ENCODE measurements around the gene NCOR1.

DNA sequence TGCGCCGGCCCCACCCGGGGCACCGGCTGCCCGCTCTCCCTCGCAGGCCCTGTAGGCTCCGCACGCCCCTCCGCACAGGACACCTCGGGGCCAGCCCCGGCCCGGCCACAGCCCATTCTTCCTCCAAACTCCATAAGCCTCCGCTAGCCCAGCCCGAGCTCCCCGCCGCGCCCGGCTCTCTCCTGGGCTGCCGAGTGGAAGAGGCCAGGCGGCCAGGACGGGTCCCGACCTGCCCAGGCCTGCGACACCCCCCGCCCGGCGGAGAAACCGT lies 397 bp downstream of the NCOR1 start:
- TF ChIP-seq, protein P1, sequence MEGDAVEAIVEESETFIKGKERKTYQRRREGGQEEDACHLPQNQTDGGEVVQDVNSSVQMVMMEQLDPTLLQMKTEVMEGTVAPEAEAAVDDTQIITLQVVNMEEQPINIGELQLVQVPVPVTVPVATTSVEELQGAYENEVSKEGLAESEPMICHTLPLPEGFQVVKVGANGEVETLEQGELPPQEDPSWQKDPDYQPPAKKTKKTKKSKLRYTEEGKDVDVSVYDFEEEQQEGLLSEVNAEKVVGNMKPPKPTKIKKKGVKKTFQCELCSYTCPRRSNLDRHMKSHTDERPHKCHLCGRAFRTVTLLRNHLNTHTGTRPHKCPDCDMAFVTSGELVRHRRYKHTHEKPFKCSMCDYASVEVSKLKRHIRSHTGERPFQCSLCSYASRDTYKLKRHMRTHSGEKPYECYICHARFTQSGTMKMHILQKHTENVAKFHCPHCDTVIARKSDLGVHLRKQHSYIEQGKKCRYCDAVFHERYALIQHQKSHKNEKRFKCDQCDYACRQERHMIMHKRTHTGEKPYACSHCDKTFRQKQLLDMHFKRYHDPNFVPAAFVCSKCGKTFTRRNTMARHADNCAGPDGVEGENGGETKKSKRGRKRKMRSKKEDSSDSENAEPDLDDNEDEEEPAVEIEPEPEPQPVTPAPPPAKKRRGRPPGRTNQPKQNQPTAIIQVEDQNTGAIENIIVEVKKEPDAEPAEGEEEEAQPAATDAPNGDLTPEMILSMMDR (IDR thresholded peaks at IDR 0.05) = no peak
- TF ChIP-seq SIN3A (IDR thresholded peaks at IDR 0.05; ENCODE audit: borderline replicate concordance, low read depth, low read length) (no peak), CHD2 (IDR thresholded peaks at IDR 0.05; ENCODE audit: low read length, partially characterized antibody) (no peak), ELF1 (IDR thresholded peaks at IDR 0.05) (no peak), RAD21 (IDR thresholded peaks at IDR 0.05; ENCODE audit: low read length) (no peak)
- TF ChIP-seq, protein P2, sequence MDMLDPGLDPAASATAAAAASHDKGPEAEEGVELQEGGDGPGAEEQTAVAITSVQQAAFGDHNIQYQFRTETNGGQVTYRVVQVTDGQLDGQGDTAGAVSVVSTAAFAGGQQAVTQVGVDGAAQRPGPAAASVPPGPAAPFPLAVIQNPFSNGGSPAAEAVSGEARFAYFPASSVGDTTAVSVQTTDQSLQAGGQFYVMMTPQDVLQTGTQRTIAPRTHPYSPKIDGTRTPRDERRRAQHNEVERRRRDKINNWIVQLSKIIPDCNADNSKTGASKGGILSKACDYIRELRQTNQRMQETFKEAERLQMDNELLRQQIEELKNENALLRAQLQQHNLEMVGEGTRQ (IDR thresholded peaks at IDR 0.05; ENCODE audit: borderline replicate concordance, low read depth, low read length) = no peak
- TF ChIP-seq, protein P3, sequence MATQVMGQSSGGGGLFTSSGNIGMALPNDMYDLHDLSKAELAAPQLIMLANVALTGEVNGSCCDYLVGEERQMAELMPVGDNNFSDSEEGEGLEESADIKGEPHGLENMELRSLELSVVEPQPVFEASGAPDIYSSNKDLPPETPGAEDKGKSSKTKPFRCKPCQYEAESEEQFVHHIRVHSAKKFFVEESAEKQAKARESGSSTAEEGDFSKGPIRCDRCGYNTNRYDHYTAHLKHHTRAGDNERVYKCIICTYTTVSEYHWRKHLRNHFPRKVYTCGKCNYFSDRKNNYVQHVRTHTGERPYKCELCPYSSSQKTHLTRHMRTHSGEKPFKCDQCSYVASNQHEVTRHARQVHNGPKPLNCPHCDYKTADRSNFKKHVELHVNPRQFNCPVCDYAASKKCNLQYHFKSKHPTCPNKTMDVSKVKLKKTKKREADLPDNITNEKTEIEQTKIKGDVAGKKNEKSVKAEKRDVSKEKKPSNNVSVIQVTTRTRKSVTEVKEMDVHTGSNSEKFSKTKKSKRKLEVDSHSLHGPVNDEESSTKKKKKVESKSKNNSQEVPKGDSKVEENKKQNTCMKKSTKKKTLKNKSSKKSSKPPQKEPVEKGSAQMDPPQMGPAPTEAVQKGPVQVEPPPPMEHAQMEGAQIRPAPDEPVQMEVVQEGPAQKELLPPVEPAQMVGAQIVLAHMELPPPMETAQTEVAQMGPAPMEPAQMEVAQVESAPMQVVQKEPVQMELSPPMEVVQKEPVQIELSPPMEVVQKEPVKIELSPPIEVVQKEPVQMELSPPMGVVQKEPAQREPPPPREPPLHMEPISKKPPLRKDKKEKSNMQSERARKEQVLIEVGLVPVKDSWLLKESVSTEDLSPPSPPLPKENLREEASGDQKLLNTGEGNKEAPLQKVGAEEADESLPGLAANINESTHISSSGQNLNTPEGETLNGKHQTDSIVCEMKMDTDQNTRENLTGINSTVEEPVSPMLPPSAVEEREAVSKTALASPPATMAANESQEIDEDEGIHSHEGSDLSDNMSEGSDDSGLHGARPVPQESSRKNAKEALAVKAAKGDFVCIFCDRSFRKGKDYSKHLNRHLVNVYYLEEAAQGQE (IDR thresholded peaks at IDR 0.05; ENCODE audit: low read depth, low read length) = no peak
- TF ChIP-seq, protein P4, sequence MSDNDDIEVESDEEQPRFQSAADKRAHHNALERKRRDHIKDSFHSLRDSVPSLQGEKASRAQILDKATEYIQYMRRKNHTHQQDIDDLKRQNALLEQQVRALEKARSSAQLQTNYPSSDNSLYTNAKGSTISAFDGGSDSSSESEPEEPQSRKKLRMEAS (IDR thresholded peaks at IDR 0.05; ENCODE audit: low read depth) = no peak
- TF ChIP-seq, protein P5, sequence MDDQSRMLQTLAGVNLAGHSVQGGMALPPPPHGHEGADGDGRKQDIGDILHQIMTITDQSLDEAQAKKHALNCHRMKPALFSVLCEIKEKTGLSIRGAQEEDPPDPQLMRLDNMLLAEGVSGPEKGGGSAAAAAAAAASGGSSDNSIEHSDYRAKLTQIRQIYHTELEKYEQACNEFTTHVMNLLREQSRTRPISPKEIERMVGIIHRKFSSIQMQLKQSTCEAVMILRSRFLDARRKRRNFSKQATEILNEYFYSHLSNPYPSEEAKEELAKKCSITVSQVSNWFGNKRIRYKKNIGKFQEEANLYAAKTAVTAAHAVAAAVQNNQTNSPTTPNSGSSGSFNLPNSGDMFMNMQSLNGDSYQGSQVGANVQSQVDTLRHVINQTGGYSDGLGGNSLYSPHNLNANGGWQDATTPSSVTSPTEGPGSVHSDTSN (IDR thresholded peaks at IDR 0.05) = no peak
